H1 (cell line): Measurements from ENCODE around the gene MPRIP. TPM values are rescaled to one million over a fixed set of nuclear protein-coding genes. Genes with fewer than 3 reads are reported as not detected.

Source experiments
- CHD2 ChIP-seq: IDR thresholded peaks from 2 replicates; pipeline ENCODE4 v1.6.1; 2012; ENCODE audit warnings: low read length, improper control_type of control experiment
- EP300 ChIP-seq, 2 experiments: IDR thresholded peaks; 1 replicate in 1 of 2; 2 replicates in 1 of 2; pipeline ENCODE4 v1.6.1; 2011 to 2012; ENCODE audit warnings: low read depth in 2 of 2, low read length in 2 of 2, mild to moderate bottlenecking in 2 of 2, borderline replicate concordance in 1 of 2, inconsistent platforms in 1 of 2, moderate library complexity in 1 of 2
- KDM5A ChIP-seq: fragments of 200-600 bp; IDR thresholded peaks from 2 replicates; pipeline ENCODE4 v1.7.1; 2012; ENCODE audit warnings: mild to moderate bottlenecking, low read length, inconsistent platforms, mixed read lengths
- PHF8 ChIP-seq: fragments of 200-600 bp; sonication (generic); conservative IDR thresholded peaks from 2 replicates; pipeline ENCODE4 v1.7.1; 2012; ENCODE audit warnings: low read depth, mild to moderate bottlenecking, inconsistent platforms, low read length, moderate library complexity
- POLR2A ChIP-seq, 2 experiments: IDR thresholded peaks; 1 replicate in 1 of 2; 2 replicates in 1 of 2; pipeline ENCODE4 v1.6.1; 2011; ENCODE audit warnings: low read depth in 2 of 2, low read length in 2 of 2, mild to moderate bottlenecking in 2 of 2; ENCODE audit errors: control extremely low read depth in 1 of 2
- SAP30 ChIP-seq: fragments of 300-600 bp; sonication (generic); IDR thresholded peaks from 2 replicates; pipeline ENCODE4 v1.7.1; 2012; ENCODE audit warnings: low read length, moderate library complexity, mild to moderate bottlenecking, inconsistent platforms; ENCODE audit not compliant: insufficient read depth, insufficient replicate concordance
- ZNF274 ChIP-seq: IDR thresholded peaks from 2 replicates; pipeline ENCODE4 v1.7.0; 2012; ENCODE audit warnings: low read length, borderline replicate concordance; ENCODE audit errors: extremely low read depth
- polyA plus RNA-seq, 7 experiments: library from polyadenylated mRNA; depleted of rRNA in 3 of 7; stranded (reverse) in 5 of 7; unstranded in 2 of 7; fragments of >200 nt in 5 of 7; fragments of 200-250 nt in 2 of 7; gene quantifications; 1 replicate in 5 of 7; 2 replicates in 1 of 7; 4 replicates in 1 of 7; pipeline versions ENCODE4 v1.2.1 to v1.2.3, GENCODE V29; 2011 to 2013; ENCODE audit warnings: missing spikeins in 2 of 7, mixed read lengths in 2 of 7
- total RNA-seq: library from RNA; stranded (reverse); fragmentation: NEBNext Ultra II Directional; extraction: Animal tissue kit (Norgen Biotek cat#: 25700); gene quantifications from 2 replicates; pipeline ENCODE4 v1.2.1, GENCODE V29; 2021
- TF ChIP-seq, protein P1 (sequence below): fragments of 300-600 bp; sonication (generic); IDR thresholded peaks from 2 replicates; pipeline ENCODE4 v1.7.1; 2012; ENCODE audit warnings: low read length, moderate library complexity, mild to moderate bottlenecking, inconsistent platforms; ENCODE audit not compliant: insufficient replicate concordance

Gene MPRIP
- total and polyA plus RNA-seq, 2 of the 8 experiments (the other 6 are each of a cell fraction or from before 2014, with no cell fraction given): 48.6 to 146 TPM

DNA sequence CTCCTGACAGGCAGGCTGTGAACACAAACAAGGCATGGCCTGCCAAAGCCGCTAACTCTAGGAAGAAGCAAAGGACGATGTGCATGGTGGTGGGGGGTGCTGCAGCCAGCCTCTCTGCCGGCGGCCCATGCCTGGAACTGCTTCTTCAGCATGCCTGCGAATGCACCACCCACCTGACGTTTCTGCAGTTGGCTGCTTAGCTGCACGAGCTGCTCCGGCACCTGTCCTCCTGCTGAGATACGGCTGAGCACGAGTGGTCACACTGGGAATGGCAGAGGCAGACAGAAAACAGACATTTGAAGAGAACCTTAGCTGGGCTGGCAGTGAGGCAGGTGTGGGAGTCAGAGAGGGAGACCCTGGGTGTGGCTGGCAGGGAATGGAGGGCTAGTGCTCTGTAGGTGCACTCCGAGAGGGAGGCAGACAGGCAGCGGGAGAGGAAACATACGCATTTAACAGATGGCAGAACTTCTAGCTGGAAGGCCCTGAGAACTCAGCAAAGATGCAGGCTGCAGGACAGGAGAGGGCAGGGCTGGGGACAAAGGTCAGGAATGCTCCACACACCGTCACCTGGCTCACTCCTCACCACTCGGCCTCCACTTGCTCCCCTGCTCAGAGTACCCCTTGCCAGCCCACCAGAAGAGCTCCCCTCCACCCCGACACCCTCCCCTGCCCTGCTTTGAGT lies 189.5 kb downstream of the MPRIP start (continued):
- no peak for TF ChIP-seq PHF8
- TF ChIP-seq ZNF274: no peak
- TF ChIP-seq SAP30: no peak
- TF ChIP-seq KDM5A: no peak
- TF ChIP-seq, protein P1, sequence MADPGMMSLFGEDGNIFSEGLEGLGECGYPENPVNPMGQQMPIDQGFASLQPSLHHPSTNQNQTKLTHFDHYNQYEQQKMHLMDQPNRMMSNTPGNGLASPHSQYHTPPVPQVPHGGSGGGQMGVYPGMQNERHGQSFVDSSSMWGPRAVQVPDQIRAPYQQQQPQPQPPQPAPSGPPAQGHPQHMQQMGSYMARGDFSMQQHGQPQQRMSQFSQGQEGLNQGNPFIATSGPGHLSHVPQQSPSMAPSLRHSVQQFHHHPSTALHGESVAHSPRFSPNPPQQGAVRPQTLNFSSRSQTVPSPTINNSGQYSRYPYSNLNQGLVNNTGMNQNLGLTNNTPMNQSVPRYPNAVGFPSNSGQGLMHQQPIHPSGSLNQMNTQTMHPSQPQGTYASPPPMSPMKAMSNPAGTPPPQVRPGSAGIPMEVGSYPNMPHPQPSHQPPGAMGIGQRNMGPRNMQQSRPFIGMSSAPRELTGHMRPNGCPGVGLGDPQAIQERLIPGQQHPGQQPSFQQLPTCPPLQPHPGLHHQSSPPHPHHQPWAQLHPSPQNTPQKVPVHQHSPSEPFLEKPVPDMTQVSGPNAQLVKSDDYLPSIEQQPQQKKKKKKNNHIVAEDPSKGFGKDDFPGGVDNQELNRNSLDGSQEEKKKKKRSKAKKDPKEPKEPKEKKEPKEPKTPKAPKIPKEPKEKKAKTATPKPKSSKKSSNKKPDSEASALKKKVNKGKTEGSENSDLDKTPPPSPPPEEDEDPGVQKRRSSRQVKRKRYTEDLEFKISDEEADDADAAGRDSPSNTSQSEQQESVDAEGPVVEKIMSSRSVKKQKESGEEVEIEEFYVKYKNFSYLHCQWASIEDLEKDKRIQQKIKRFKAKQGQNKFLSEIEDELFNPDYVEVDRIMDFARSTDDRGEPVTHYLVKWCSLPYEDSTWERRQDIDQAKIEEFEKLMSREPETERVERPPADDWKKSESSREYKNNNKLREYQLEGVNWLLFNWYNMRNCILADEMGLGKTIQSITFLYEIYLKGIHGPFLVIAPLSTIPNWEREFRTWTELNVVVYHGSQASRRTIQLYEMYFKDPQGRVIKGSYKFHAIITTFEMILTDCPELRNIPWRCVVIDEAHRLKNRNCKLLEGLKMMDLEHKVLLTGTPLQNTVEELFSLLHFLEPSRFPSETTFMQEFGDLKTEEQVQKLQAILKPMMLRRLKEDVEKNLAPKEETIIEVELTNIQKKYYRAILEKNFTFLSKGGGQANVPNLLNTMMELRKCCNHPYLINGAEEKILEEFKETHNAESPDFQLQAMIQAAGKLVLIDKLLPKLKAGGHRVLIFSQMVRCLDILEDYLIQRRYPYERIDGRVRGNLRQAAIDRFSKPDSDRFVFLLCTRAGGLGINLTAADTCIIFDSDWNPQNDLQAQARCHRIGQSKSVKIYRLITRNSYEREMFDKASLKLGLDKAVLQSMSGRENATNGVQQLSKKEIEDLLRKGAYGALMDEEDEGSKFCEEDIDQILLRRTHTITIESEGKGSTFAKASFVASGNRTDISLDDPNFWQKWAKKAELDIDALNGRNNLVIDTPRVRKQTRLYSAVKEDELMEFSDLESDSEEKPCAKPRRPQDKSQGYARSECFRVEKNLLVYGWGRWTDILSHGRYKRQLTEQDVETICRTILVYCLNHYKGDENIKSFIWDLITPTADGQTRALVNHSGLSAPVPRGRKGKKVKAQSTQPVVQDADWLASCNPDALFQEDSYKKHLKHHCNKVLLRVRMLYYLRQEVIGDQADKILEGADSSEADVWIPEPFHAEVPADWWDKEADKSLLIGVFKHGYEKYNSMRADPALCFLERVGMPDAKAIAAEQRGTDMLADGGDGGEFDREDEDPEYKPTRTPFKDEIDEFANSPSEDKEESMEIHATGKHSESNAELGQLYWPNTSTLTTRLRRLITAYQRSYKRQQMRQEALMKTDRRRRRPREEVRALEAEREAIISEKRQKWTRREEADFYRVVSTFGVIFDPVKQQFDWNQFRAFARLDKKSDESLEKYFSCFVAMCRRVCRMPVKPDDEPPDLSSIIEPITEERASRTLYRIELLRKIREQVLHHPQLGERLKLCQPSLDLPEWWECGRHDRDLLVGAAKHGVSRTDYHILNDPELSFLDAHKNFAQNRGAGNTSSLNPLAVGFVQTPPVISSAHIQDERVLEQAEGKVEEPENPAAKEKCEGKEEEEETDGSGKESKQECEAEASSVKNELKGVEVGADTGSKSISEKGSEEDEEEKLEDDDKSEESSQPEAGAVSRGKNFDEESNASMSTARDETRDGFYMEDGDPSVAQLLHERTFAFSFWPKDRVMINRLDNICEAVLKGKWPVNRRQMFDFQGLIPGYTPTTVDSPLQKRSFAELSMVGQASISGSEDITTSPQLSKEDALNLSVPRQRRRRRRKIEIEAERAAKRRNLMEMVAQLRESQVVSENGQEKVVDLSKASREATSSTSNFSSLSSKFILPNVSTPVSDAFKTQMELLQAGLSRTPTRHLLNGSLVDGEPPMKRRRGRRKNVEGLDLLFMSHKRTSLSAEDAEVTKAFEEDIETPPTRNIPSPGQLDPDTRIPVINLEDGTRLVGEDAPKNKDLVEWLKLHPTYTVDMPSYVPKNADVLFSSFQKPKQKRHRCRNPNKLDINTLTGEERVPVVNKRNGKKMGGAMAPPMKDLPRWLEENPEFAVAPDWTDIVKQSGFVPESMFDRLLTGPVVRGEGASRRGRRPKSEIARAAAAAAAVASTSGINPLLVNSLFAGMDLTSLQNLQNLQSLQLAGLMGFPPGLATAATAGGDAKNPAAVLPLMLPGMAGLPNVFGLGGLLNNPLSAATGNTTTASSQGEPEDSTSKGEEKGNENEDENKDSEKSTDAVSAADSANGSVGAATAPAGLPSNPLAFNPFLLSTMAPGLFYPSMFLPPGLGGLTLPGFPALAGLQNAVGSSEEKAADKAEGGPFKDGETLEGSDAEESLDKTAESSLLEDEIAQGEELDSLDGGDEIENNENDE: no peak
- no peak for TF ChIP-seq POLR2A (IDR thresholded peaks at IDR 0.05; ENCODE audit: control extremely low read depth in 1 of 2, low read depth in 2 of 2, low read length in 2 of 2)
- no peak for TF ChIP-seq CHD2
- TF ChIP-seq EP300 (IDR thresholded peaks at IDR 0.05; ENCODE audit: borderline replicate concordance in 1 of 2, low read depth in 2 of 2, low read length in 2 of 2): no peak
